Endodermal cell (in vitro differentiated cells): Measurements from ENCODE around the gene RNF220. TPM values are rescaled to one million over a fixed set of nuclear protein-coding genes. Genes with fewer than 3 reads are reported as not detected.

Source experiments
- DNase-seq: peaks from one replicate; pipeline ENCODE4 v3.0.0-alpha.2; 2017
- H3K27ac ChIP-seq: 2 replicates; pipeline ENCODE4 v1.5.1; 2013; ENCODE audit warnings: mild to moderate bottlenecking, low read depth, low read length, moderate library complexity
- H3K27me3 ChIP-seq: 2 replicates; pipeline ENCODE4 v1.6.1; 2013; ENCODE audit warnings: mild to moderate bottlenecking, low read length, moderate library complexity; ENCODE audit not compliant: insufficient read depth, control insufficient read depth, poor library complexity, severe bottlenecking
- H3K36me3 ChIP-seq: 2 replicates; pipeline ENCODE4 v1.7.0; 2013; ENCODE audit warnings: mild to moderate bottlenecking, low read length, moderate library complexity; ENCODE audit not compliant: control insufficient read depth, insufficient read depth
- H3K4me1 ChIP-seq: one replicate; pipeline ENCODE4 v1.7.0; 2013; ENCODE audit warnings: low read length; ENCODE audit not compliant: control insufficient read depth, insufficient read depth
- H3K4me3 ChIP-seq: 2 replicates; pipeline ENCODE4 v1.5.1; 2013; ENCODE audit warnings: mild to moderate bottlenecking, low read length, moderate library complexity
- H3K9ac ChIP-seq: 2 replicates; pipeline ENCODE4 v1.6.1; 2013; ENCODE audit warnings: mild to moderate bottlenecking, low read length, moderate library complexity; ENCODE audit not compliant: poor library complexity, severe bottlenecking; ENCODE audit errors: extremely low read depth
- H3K9me3 ChIP-seq: 2 replicates; pipeline ENCODE4 v1.6.1; 2013; ENCODE audit warnings: mild to moderate bottlenecking, low read length, moderate library complexity; ENCODE audit not compliant: control insufficient read depth
- H3K27ac Mint-ChIP-seq: 2 replicates; pipeline ENCODE4 v1.8.0; 2020; ENCODE audit warnings: mixed read lengths
- H3K27me3 Mint-ChIP-seq: 2 replicates; pipeline ENCODE4 v1.8.0; 2021; ENCODE audit warnings: mild to moderate bottlenecking, mixed read lengths; ENCODE audit not compliant: insufficient read depth
- H3K36me3 Mint-ChIP-seq: 2 replicates; pipeline ENCODE4 v1.8.0; 2020; ENCODE audit warnings: low read depth, mixed read lengths
- H3K4me1 Mint-ChIP-seq: 2 replicates; pipeline ENCODE4 v1.8.0; 2020; ENCODE audit warnings: mixed read lengths
- H3K4me3 Mint-ChIP-seq: 2 replicates; pipeline ENCODE4 v1.8.0; 2020; ENCODE audit warnings: mild to moderate bottlenecking, moderate library complexity, mixed read lengths
- H3K9me3 Mint-ChIP-seq: 2 replicates; pipeline ENCODE4 v1.8.0; 2020; ENCODE audit warnings: mild to moderate bottlenecking, mixed read lengths
- WGBS, 2 experiments: methylation state at CpG; one replicate each; pipeline versions ENCODE4 v1.1.5 to v1.1.7; 2013; ENCODE audit warnings: missing lambda C conversion rate in 2 of 2, mixed read lengths in 1 of 2; ENCODE audit not compliant: insufficient coverage in 1 of 2, insufficient read length in 1 of 2; 5-methylcytosine and 5-hydroxymethylcytosine counted together
- total RNA-seq, 2 donors: library from RNA; stranded (reverse); fragmentation: NEBNext Ultra II Directional in 1 of 2; extraction: Animal tissue kit (Norgen Biotek cat#: 25700) in 1 of 2; gene quantifications; 2 replicates in 1 of 2; 3 replicates in 1 of 2; pipeline ENCODE4 v1.2.1, GENCODE V29; 2021
- TF ChIP-seq, protein P1 (sequence below): fragments of 200-600 bp; sonication (generic); conservative IDR thresholded peaks from 2 replicates; pipeline ENCODE4 v1.5.0; 2021; ENCODE audit warnings: antibody characterized with exemption, mild to moderate bottlenecking

RNF220 gene
- total RNA-seq, 2 donors from 2014 or later: 94.6 to 95.5 TPM

DNA sequence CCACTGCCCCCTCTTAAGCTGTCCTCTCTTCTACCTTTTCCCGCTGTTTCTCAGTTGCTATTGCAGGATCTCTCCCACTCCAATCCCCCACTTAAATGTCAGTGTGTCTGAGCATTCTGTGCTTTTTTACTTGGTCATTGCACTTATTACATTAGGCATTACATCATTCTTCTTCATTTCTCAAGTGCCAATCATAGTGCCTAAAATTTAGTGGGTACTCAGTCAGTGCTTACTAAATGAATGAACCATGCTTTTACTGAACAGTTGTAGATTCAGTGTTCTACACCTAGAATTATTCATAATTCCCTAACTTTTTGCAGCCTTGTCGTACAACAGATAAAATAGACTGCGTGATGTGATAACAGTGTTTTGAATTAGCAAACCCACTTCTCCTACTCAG is 288.8 kb downstream of the RNF220 start:
- WGBS, 2 experiments: 97 to 100% methylated on average over 2 to 3 of the region's 3 CpGs
- Histone ChIP-seq H3K27me3 (no peaks in the 10 kb centered on the region), H3K36me3 (no peaks in the 10 kb centered on the region), H3K9me3 (no peaks in the 10 kb centered on the region), H3K4me3 (no peak overlapping the region), H3K27ac (no peak overlapping the region), H3K9ac (no peak overlapping the region), H3K4me1 (peaks cover 2% of the 10 kb centered on the region)
- TF ChIP-seq, protein P1, sequence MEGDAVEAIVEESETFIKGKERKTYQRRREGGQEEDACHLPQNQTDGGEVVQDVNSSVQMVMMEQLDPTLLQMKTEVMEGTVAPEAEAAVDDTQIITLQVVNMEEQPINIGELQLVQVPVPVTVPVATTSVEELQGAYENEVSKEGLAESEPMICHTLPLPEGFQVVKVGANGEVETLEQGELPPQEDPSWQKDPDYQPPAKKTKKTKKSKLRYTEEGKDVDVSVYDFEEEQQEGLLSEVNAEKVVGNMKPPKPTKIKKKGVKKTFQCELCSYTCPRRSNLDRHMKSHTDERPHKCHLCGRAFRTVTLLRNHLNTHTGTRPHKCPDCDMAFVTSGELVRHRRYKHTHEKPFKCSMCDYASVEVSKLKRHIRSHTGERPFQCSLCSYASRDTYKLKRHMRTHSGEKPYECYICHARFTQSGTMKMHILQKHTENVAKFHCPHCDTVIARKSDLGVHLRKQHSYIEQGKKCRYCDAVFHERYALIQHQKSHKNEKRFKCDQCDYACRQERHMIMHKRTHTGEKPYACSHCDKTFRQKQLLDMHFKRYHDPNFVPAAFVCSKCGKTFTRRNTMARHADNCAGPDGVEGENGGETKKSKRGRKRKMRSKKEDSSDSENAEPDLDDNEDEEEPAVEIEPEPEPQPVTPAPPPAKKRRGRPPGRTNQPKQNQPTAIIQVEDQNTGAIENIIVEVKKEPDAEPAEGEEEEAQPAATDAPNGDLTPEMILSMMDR: no peak
- Mint-ChIP-seq H3K9me3 (no peaks in the 10 kb centered on the region), H3K27me3 (peaks cover 3% of the 10 kb centered on the region), H3K4me3 (no peak overlapping the region), H3K36me3 (no peaks in the 10 kb centered on the region), H3K4me1 (peaks cover 6% of the 10 kb centered on the region), H3K27ac (no peak overlapping the region)
- no peak for DNase-seq

- Histone ChIP-seq H3K9me3 (no peaks in the 10 kb centered on the region), H3K27me3 (no peaks in the 10 kb centered on the region), H3K9ac (no peak overlapping the region), H3K36me3 (no peaks in the 10 kb centered on the region), H3K27ac (no peak overlapping the region), H3K4me3 (no peak overlapping the region), H3K4me1 (peaks cover 2% of the 10 kb centered on the region)
- H3K9me3 Mint-ChIP-seq: no peaks in the 10 kb centered on the region
- peaks cover 6% of the 10 kb centered on the region for H3K4me1 Mint-ChIP-seq
- no peaks in the 10 kb centered on the region for H3K36me3 Mint-ChIP-seq
- no peak for DNase-seq
- no peak overlapping the region for H3K27ac Mint-ChIP-seq
- 95 to 97% methylated on average over 3 to 7 of the region's 7 CpGs for WGBS, 2 experiments
- H3K4me3 Mint-ChIP-seq: no peak overlapping the region
- TF ChIP-seq, protein P1: peak; percentile 34
- H3K27me3 Mint-ChIP-seq: peaks cover 3% of the 10 kb centered on the region
Measured at GRCh38 chr1:44694863-44695478, 289.9 kb downstream of the RNF220 start.

- Mint-ChIP-seq H3K4me3 (no peak overlapping the region), H3K27me3 (peaks cover 3% of the 10 kb centered on the region), H3K36me3 (no peaks in the 10 kb centered on the region), H3K9me3 (no peaks in the 10 kb centered on the region), H3K27ac (no peak overlapping the region), H3K4me1 (peaks cover 6% of the 10 kb centered on the region)
- H3K36me3 ChIP-seq: no peaks in the 10 kb centered on the region
- 87 to 96% methylated on average over 3 to 4 of the region's 4 CpGs for WGBS, 2 experiments
- TF ChIP-seq, protein P1: no peak
- H3K27ac ChIP-seq: no peak overlapping the region
- no peak overlapping the region for H3K4me3 ChIP-seq
- H3K9ac ChIP-seq: no peak overlapping the region
- H3K4me1 ChIP-seq: peaks cover 2% of the 10 kb centered on the region
- no peak for DNase-seq
- H3K27me3 ChIP-seq: no peaks in the 10 kb centered on the region
- H3K9me3 ChIP-seq: no peaks in the 10 kb centered on the region
Measured at GRCh38 chr1:44695671-44696070, 290.6 kb downstream of the RNF220 start.
